Measurements from ENCODE around the gene CRYGB. TPM values are rescaled to one million over a fixed set of nuclear protein-coding genes. Genes with fewer than 3 reads are reported as not detected.
A peak's percentile ranks its signal among the peaks of the same experiment; 100 is the strongest.

CRYGB gene, protein sequence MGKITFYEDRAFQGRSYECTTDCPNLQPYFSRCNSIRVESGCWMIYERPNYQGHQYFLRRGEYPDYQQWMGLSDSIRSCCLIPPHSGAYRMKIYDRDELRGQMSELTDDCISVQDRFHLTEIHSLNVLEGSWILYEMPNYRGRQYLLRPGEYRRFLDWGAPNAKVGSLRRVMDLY
- total RNA-seq (2014; rRNA removed; shearing (Covaris generic); ENCODE audit: low replicate concordance), result not detected in 2 replicates

DNA sequence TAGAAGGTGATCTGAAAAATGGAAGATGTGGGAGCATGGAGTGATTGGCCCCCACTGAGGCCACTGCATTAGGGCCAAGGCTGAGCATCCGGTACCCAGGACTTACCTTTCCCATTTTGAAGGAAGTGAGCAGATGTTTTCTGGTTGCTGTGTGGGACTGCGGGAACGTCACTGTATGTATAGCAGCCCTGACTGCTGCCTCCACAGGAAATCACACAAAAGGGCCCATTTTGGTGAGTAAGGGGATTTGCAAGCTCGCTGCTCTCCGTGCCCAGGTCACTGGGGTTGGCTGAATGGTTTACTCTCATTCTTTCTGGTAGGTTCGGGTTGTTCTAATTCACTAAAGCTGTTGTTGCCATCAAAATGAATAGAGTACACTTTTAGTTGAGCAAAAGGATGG, at the start of gene CRYGB:
Gene CRYGB (minus strand): TSS at position 153 of the 400 bp plus-strand sequence. CDS start 38 bp downstream, at position 115.
- Histone ChIP-seq H3K9me3 (no peaks in the 10 kb centered on the region), H3K4me3 (no peak within 1 kb of the TSS), H3K36me3 (no peaks in the 10 kb centered on the region), H3K27me3 (no peaks in the 10 kb centered on the region)
- no peak for DNase-seq

DNA sequence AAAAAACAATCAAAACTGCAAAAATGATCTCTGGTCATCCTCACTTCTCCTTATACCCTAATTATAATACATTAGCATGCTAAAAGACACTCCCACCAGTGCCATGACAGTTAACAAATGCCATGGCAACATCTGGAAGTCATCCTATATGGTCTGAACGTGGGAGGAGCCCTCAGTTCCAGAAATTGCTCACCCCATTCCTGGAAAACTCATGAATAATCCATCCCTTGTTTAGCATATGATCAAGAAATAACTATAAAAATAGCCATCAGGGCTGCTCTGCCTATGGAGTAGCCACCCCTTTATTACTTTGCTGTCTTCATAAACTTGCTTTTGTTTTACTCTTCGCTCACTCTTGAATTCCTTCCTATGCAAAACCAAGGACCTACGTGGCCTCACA, 49.6 kb upstream of the CRYGB start:
- Histone ChIP-seq H3K9me3 (no peaks in the 10 kb centered on the region), H3K4me3 (no peak overlapping the region), H3K27me3 (no peaks in the 10 kb centered on the region), H3K36me3 (no peaks in the 10 kb centered on the region)
- no peak for DNase-seq

DNA sequence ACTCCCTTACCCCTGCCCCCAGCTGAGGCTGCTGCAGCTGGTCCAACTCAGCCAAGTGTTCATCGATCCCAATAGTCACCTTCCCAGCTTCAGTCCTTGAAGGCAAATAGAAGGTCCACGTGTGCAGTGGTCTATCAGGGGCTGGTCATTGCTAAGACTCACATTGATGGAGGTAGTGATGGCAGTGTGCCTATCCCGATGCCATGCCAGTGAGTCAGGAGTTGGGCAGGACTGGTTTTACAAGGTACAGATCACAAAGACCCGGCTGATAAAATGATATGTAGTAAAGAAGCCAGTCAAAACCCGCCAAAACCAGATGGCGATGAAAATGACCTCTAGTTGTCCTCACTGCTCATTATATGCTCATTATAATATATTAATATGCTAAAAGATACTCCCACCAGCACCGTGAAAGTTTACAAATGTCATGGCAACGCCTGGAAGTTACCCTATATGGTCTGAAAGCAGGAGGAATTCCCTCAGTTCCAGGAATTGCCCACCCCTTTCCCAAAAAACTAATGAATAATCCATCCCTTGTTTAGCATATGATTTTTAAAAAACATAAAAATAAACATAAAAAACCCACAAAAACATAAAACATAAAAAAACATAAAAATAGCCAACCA, 46.8 kb upstream of the CRYGB start:
- Histone ChIP-seq H3K9me3 (no peaks in the 10 kb centered on the region), H3K36me3 (no peaks in the 10 kb centered on the region), H3K4me3 (no peak overlapping the region), H3K27me3 (no peaks in the 10 kb centered on the region)
- DNase-seq, result no peak

DNA sequence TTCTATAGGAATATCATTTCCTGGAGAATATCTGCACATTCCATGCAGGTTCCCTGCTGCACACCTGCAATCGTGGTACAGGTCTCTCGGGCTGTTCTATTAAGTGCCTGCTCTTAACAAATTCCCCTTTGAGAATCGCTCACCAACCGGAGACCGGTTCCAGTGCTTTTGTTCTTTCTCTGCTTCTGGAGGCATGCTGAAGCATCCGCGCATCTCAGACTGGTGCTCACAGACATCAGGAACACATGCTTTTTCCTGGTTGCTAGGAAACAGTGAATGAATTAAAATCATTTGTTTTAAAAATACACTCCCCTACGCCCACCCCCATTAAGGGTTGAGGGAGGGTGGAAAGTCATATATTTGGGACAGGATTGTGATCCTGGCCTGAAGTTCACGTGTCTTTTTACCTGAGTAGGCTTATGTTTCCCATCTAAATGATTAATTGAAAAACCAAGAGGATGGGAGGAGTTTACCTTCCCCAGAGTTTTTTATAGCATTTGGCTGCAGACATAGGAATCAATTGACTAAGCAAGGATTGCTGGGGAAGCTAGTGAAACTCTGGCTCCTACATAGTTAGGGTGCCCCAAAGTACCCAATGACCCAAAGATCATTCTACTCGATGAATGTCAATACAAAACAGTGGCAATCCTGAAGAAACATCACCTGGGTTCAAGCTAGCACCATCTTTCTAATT, 44.0 kb upstream of the CRYGB start, which contains the start of gene C2orf80:
Gene C2orf80 (minus strand): TSS at position 221 of the 694 bp plus-strand sequence. CDS start 3,044 bp downstream, outside the sequence.
- no peaks in the 10 kb centered on the region for H3K27me3 ChIP-seq
- H3K36me3 ChIP-seq, result no peaks in the 10 kb centered on the region
- H3K4me3 ChIP-seq, result no peak within 1 kb of the TSS
- no peak for DNase-seq
- no peaks in the 10 kb centered on the region for H3K9me3 ChIP-seq

DNA sequence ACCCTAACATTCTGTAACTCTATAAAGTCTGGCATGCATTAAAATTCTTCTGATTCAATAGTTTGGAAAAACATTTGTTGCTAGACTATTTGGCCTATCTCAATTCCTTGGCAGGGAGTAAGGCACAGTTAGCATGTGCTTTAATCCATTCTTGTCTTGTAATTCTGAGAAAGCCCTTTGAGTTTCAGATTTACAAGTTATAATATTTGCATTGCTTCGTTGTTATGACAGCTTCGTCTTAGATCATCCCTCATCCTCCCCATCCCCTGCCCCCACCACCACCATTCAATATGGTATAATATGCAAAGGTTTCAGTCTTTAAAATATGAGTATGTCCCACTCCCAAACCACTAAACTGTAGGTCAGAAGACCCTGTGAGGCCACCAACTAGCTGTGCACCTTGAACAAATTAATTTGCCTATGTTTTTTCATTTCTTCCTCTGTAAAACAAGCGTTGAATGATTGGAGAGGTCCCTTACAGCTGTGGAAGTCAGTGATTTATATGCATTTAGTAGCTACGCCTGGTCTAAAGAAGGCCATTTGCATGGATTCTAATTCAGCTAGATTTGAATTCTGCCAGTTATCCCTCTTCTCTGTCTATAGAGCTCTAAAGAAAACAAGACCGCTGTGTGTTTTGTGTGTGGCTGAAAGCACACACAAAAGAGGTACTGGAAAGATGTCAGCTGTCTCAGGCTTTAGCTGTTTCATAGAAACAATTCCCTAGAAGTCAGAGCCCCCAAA, 43.3 kb upstream of the CRYGB start:
- Histone ChIP-seq H3K4me3 (no peak overlapping the region), H3K27me3 (no peaks in the 10 kb centered on the region), H3K36me3 (no peaks in the 10 kb centered on the region), H3K9me3 (no peaks in the 10 kb centered on the region)
- DNase-seq, result no peak

DNA sequence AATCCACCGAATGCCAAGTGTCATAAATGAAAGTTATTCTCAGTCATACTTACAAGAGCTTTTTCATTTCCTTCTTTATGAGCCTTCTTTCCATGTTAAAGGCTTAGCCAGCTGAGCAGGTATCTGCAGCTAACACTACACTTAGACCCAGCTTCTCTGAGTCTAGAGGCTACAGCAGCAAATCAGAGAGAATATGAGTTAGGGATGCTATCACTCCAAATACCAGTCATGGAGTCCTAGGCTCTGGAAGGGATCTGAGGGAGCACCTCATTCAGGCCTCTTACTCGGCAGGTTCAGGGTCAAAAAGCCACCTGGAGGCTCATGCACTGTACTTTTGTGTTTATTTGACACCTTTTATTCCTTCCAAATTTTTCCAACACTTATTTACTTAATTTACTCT, 40.9 kb upstream of the CRYGB start:
- no peaks in the 10 kb centered on the region for H3K27me3 ChIP-seq
- H3K36me3 ChIP-seq, result no peaks in the 10 kb centered on the region
- H3K9me3 ChIP-seq, result no peaks in the 10 kb centered on the region
- DNase-seq, result no peak
- no peak overlapping the region for H3K4me3 ChIP-seq

DNA sequence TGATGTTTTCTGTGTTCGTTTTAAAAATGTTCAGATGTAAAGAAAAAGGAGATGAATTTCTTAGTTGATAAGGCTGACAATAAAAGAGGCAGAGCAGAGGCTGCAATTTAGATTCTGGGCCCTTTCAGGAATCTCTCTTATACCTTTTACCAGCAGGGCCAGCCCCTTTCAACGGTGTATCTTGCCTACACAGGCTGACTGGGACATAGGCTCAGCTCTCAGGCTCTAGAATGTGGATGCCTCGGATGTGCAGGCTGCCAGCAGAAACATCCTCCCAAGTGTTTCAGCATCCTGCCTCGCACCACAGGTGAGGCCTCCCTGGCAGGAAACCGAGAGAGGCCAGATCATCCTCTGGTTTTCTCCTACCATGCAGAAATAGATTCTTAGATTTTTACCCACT, 40.5 kb upstream of the CRYGB start:
- Histone ChIP-seq H3K9me3 (no peaks in the 10 kb centered on the region), H3K4me3 (no peak overlapping the region), H3K36me3 (no peaks in the 10 kb centered on the region), H3K27me3 (no peaks in the 10 kb centered on the region)
- DNase-seq, result no peak

DNA sequence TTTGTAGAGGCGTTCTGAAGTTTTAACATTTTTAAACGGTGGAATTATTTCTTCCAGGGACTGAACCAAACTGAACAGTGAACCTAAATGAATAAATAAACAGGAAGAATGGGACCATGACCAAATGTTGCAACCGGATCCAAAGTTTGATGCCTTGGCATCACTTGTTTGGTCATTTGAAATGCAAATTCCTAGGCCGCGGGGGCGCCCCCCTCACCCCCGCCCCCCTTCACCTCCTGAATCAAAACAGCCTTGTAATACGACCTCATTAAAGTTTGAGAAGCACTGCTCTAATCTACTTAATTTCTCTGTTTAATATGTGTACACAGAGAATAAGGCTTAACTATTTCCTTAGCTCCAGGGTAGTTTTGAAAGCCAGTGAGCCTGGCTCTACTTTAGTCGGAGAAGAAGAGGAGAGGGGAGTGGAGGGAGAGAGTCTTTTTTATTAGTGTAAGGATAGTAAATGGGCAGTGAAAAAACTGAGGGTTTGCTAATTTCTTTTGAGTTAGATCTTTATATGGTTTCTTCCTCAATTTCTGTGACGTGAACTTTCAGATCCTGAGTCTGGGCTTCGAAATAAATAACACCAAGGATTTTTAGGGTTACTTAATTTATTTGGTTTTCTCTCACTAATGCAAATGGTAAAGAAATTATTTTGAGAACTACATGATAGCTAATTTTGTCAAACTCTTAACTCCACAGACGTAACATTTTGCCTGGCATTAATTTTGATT, 38.2 kb upstream of the CRYGB start:
- no peaks in the 10 kb centered on the region for H3K9me3 ChIP-seq
- H3K36me3 ChIP-seq, result no peaks in the 10 kb centered on the region
- H3K27me3 ChIP-seq, result no peaks in the 10 kb centered on the region
- no peak for DNase-seq
- no peak overlapping the region for H3K4me3 ChIP-seq

DNA sequence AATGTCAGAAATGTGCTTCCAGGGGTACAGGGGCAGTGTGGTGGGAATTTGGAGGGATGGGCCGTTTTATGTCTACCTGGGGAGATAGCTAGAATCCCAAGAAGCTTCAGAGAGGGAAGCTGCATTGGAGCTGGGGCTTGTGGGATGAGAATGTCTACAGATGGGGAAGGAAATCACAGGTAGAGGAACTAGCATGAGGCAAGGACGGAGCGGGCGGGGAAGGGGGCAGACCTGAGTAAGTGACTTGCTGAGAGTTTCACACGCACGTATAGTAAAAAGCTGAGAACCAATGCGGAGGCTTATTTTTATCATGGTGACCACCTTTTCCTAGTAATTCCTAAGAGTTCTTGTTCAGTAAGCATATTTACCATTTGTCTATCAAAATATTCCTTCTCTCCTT, 37.6 kb upstream of the CRYGB start:
- no peak for DNase-seq
- Histone ChIP-seq H3K4me3 (no peak overlapping the region), H3K9me3 (no peaks in the 10 kb centered on the region), H3K36me3 (no peaks in the 10 kb centered on the region), H3K27me3 (no peaks in the 10 kb centered on the region)

DNA sequence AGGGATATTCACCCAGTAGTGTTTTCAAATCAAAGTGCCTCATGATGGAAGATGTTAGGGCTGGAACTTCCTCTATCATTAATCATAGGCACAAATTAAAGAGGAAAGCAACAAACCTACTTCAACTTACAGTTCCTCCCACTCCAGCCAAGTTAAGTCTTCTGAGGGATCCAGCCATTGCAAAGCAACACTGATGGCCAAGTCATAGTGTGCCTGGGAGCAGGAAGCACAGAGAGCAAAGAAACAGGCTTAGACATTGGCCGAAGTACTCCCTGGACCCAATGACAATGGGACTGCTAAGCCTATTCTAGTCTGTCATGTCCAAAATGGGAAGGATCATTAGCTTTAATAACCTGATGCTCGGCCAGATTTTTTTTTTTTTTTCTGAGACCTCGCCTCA, 36.9 kb upstream of the CRYGB start:
- no peaks in the 10 kb centered on the region for H3K27me3 ChIP-seq
- no peak for DNase-seq

DNA sequence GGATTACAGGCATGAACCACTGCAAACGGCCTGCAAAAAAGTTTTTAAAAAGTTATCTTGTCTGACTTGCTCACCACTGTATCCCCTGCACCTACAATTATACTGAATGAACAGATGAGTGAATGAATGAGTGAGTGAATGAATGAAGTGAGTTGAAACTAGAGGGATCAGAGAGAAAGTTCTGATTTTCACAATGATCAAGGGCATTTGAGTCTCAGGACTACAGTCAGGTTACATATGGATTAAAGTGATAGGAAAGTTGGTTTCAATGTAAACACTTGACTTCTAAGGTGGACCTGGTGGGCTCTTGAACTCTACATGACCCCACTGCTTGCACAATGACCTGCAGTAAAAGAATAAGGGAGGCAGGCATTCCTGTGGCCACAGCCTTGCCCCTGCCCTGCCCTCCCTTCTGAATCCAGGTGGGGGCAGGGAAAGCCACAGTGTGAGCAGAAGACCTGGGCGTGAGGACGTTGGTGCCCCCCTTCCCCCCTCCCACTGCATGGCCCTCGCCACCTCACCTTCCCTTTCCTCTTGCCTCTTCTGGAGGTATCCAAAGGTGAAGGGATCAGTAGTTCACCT, 33.2 kb upstream of the CRYGB start:
- Histone ChIP-seq H3K9me3 (no peaks in the 10 kb centered on the region), H3K27me3 (no peaks in the 10 kb centered on the region), H3K4me3 (no peak overlapping the region), H3K36me3 (no peaks in the 10 kb centered on the region)
- no peak for DNase-seq

More for the DNA sequence above, 36.9 kb upstream of the CRYGB start:
- no peaks in the 10 kb centered on the region for H3K9me3 ChIP-seq
- no peak overlapping the region for H3K4me3 ChIP-seq
- H3K36me3 ChIP-seq, result no peaks in the 10 kb centered on the region

DNA sequence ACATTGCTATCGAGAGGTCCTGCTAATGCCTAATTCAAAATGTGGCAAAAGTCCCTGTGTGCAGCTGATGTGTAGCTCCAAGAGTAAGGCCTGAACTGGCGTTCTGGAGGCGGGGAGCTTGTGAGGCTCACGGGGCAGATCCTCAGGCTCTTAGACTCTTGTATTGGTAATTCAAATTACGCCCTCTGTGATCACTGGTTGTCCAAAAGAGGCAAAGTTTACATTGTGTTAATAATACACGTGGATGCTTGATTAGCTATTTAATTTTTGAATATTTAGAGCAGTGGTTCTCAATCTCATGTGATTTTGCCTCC, 29.8 kb upstream of the CRYGB start:
- Histone ChIP-seq H3K36me3 (no peaks in the 10 kb centered on the region), H3K4me3 (no peak overlapping the region), H3K9me3 (no peaks in the 10 kb centered on the region), H3K27me3 (no peaks in the 10 kb centered on the region; the same call in 1 of the 2 replicates)
- no peak for DNase-seq

DNA sequence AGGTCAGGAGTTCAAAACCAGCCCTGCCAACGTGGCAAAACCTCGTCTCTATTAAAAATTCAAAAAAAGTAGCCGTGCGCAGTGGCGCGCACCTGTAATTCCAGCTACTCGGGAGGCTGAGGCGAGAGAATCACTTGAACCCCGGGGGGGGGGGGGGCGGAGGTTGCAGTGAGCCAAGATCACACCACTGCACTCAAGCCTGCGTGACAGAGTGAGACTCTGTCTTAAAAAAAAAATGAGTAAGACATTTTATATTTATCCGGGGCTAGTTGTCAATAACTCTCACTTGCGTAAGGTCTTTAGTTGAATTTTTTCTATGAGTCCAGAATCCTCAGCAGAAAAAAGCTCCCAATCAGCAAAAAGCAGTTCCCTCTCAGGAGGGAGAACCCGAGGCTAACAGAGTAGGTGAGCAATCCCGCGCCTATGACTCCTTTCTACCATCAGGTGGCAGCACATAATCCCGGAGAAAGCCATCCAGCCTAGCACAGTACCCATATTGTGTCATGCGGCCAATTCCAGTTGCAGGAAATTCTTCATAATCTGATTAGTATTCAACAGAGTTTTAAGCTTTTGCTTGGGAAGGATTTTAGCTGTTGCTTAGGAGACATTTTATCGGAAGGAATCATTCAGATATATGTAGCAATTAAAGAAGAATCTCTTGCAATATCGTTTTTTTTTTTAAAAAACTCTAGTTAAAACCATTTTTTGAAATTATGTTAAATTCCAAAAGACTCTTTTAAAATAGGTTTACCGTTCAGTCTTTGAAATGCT, 29.3 kb upstream of the CRYGB start:
- peak; percentile 66 for DNase-seq
- no peaks in the 10 kb centered on the region for H3K9me3 ChIP-seq
- no peaks in the 10 kb centered on the region for H3K36me3 ChIP-seq
- H3K4me3 ChIP-seq, result no peak overlapping the region
- H3K27me3 ChIP-seq, result no peaks in the 10 kb centered on the region; the same call in 1 of the 2 replicates

DNA sequence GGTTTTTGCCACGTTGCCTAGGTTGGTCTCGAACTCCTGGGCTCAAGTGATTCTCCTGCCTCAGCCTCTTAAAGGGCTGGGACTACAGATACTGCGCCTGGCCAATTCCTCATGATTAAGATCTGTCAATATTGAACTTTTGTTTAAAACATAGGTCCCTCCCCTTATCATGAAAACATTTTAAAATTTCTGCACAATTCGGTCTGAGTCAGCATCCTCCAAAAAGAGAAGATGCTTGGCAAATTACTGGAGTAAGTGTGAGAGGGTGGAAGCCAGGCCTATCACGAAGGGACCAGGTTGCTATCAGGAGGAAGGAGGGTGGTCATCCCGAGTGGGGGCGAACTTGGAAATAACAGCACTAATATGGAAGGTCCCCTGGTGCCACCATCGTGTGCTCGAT, 28.2 kb upstream of the CRYGB start:
- no peak for DNase-seq
- Histone ChIP-seq H3K27me3 (no peaks in the 10 kb centered on the region; the same call in 1 of the 2 replicates), H3K9me3 (no peaks in the 10 kb centered on the region), H3K36me3 (no peaks in the 10 kb centered on the region), H3K4me3 (no peak overlapping the region)

DNA sequence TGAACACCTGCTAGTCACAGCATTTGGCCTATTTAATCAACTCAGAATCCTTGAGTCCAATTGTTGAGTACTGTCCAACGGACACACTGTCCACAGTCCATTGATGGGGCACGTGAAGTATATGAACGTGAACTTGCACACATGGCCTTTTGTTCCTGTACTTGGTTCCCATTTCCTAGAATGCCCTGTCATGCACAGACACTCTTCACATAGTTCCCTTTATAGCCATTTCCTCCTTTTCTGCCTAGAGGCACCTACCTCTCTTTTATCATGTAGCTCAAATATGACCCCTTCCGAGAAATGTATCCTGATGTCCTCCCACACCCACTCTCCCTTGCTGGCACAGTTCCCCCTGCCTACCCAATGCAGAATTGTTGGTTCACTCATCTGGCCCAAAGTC, 26.2 kb upstream of the CRYGB start:
- H3K27me3 ChIP-seq, result no peaks in the 10 kb centered on the region; the same call in 1 of the 2 replicates
- no peaks in the 10 kb centered on the region for H3K36me3 ChIP-seq
- no peak overlapping the region for H3K4me3 ChIP-seq
- no peaks in the 10 kb centered on the region for H3K9me3 ChIP-seq
- no peak for DNase-seq
